ENCODE measurements around the gene GAREM2. TPM values are rescaled to one million over a fixed set of nuclear protein-coding genes. Genes with fewer than 3 reads are reported as not detected.

GAREM2 gene
- total RNA-seq, 1 donor from 2014 or later: 27.5 TPM

DNA sequence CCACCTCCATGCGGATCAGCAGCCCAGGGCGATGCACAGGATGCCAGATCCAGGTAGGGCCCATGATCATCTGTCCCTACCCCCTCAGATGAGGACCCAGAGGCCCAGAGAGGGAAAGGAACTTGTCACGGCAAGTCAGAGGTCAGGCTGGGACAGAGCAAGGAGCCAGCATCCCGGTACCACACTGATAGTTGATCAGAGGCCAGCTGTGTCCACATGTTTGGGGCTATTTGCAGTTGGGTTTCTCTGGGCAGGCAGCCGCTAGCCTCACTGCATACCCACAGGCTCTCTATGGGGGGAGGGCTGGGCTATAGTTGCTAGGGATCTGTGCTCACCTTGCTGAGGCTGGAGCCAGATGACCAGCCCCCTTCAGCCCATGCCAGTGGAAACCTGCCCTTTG is 9.6 kb downstream of the GAREM2 start:
- TF ChIP-seq, protein P1, sequence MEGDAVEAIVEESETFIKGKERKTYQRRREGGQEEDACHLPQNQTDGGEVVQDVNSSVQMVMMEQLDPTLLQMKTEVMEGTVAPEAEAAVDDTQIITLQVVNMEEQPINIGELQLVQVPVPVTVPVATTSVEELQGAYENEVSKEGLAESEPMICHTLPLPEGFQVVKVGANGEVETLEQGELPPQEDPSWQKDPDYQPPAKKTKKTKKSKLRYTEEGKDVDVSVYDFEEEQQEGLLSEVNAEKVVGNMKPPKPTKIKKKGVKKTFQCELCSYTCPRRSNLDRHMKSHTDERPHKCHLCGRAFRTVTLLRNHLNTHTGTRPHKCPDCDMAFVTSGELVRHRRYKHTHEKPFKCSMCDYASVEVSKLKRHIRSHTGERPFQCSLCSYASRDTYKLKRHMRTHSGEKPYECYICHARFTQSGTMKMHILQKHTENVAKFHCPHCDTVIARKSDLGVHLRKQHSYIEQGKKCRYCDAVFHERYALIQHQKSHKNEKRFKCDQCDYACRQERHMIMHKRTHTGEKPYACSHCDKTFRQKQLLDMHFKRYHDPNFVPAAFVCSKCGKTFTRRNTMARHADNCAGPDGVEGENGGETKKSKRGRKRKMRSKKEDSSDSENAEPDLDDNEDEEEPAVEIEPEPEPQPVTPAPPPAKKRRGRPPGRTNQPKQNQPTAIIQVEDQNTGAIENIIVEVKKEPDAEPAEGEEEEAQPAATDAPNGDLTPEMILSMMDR (IDR thresholded peaks at IDR 0.05; ENCODE audit: unreplicated experiment): no peak
- Mint-ChIP-seq H3K9me3 (no peaks in the 10 kb centered on the region), H3K27ac (no peak overlapping the region), H3K4me3 (no peak overlapping the region), H3K4me1 (peaks cover 22% of the 10 kb centered on the region), H3K27me3 (ENCODE audit: low read depth) (peaks cover 17% of the 10 kb centered on the region), H3K36me3 (peaks cover 8% of the 10 kb centered on the region)
- DNase-seq (ENCODE audit: low spot score in 2 of 2, unreplicated experiment in 2 of 2): no peak

GRCh38 chr2:26182887-26183630 is 10.2 kb downstream of the GAREM2 start:
- H3K4me1 Mint-ChIP-seq: peaks cover 22% of the 10 kb centered on the region

DNA sequence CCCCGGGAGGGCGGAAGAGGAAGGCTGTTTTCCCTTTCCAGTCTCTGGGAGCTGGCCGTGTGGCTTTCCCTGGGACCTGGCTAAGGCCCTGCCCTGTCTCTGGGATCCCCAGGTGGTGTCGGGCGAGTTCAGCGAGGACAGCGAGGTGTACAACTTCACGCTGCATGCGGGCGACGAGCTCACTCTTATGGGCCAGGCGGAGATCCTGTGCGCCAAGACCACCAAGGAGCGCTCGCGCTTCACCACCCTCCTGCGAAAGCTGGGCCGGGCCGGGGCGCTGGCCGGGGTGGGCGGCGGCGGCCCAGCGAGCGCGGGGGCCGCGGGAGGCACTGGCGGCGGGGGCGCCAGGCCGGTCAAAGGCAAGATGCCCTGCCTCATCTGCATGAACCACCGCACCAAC is 11.2 kb downstream of the GAREM2 start:
- H3K4me1 Mint-ChIP-seq: peaks cover 18% of the 10 kb centered on the region
- H3K36me3 Mint-ChIP-seq: peaks cover 17% of the 10 kb centered on the region
- H3K27me3 Mint-ChIP-seq (ENCODE audit: low read depth): peaks cover 16% of the 10 kb centered on the region
- H3K4me3 Mint-ChIP-seq: peak overlapping the region; percentile 51
- no peaks in the 10 kb centered on the region for H3K9me3 Mint-ChIP-seq
- no peak for DNase-seq (ENCODE audit: low spot score in 2 of 2, unreplicated experiment in 2 of 2)
- TF ChIP-seq, protein P1 (IDR thresholded peaks at IDR 0.05; ENCODE audit: unreplicated experiment): no peak
- H3K27ac Mint-ChIP-seq: no peak overlapping the region

More at GRCh38 chr2:26182887-26183630, 10.2 kb downstream of the GAREM2 start:
- Mint-ChIP-seq H3K27ac (no peak overlapping the region), H3K36me3 (peaks cover 10% of the 10 kb centered on the region), H3K9me3 (no peaks in the 10 kb centered on the region), H3K27me3 (ENCODE audit: low read depth) (peaks cover 17% of the 10 kb centered on the region), H3K4me3 (no peak overlapping the region)
- DNase-seq (ENCODE audit: low spot score in 2 of 2, unreplicated experiment in 2 of 2): no peak
- TF ChIP-seq, protein P1 (IDR thresholded peaks at IDR 0.05; ENCODE audit: unreplicated experiment): no peak

DNA sequence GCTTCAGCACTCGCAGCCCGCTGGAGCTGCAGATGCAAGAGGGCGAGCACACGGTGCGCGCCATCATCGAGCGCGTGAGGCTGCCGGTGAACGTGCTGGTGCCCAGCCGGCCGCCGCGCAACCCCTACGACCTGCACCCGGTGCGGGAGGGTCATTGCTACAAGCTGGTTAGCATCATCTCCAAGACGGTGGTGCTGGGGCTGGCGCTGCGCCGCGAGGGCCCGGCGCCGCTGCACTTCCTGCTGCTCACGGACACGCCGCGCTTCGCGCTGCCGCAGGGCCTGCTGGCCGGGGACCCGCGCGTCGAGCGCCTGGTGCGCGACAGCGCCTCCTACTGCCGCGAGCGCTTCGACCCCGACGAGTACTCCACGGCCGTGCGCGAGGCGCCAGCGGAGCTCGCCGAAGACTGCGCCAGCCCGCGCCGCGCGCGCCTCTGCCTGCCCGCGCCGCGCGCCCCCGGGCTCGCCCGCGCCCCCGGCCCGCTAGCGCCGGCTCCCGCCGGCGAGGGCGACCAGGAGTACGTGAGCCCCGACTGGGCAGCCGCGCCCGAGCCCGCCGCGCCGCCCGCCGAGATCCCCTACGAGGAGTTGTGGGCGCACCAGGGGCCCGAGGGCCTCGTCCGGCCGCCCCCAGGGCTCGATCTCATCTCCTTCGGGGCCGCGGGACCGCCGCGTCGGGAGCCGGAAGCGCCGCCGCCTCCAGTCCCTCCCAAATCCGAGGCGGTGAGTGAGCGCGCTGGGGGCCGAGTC is 11.8 kb downstream of the GAREM2 start:
- Mint-ChIP-seq H3K9me3 (no peaks in the 10 kb centered on the region), H3K4me1 (peaks cover 14% of the 10 kb centered on the region), H3K36me3 (peaks cover 20% of the 10 kb centered on the region), H3K27ac (no peak overlapping the region), H3K27me3 (ENCODE audit: low read depth) (peaks cover 13% of the 10 kb centered on the region), H3K4me3 (peak overlapping the region; percentile 68)
- peak; percentile 73 to 88 for DNase-seq (ENCODE audit: low spot score in 2 of 2, unreplicated experiment in 2 of 2)
- TF ChIP-seq, protein P1 (IDR thresholded peaks at IDR 0.05; ENCODE audit: unreplicated experiment): peak; percentile 51

DNA sequence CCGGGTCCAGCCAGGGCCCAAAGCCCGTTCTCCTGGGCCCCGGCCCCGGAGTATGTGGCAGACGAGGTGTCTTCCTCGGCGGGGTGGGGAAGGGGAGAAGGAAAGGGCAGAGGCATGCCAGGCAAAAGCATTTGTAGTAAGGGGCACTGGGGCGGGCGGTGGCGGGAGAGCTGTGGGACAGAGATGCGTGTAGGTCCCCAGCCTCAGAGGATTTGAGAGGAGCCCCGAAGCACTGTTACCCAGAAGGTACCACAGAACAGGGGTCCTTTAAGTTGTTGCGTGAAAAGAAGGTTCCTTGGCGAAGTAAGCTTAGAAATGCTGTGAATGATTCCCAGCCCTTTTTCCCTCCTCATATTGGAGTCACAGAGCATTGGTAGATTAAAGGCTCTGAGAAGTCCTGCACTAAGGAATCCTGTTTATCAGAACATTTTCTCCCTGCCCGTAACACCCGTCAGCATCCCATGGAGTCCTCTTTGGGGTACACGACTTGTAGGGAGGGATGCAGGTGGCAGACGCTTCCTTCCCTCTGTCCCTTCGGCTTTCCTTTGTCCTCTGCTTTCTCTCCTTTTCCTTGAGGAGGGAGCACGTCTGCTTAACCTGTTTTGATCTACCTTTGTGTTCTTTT is 12.5 kb downstream of the GAREM2 start:
- no peak for DNase-seq (ENCODE audit: low spot score in 2 of 2, unreplicated experiment in 2 of 2)
- H3K9me3 Mint-ChIP-seq: no peaks in the 10 kb centered on the region
- peaks cover 10% of the 10 kb centered on the region for H3K4me1 Mint-ChIP-seq
- H3K27me3 Mint-ChIP-seq (ENCODE audit: low read depth): peaks cover 9% of the 10 kb centered on the region
- peaks cover 20% of the 10 kb centered on the region for H3K36me3 Mint-ChIP-seq
- H3K27ac Mint-ChIP-seq: no peak overlapping the region
- H3K4me3 Mint-ChIP-seq: peak overlapping the region; percentile 68
- TF ChIP-seq, protein P1 (IDR thresholded peaks at IDR 0.05; ENCODE audit: unreplicated experiment): no peak
